GM12878 (cell line): ENCODE measurements around the gene TFAP2E. TPM values are rescaled to one million over a fixed set of nuclear protein-coding genes. Genes with fewer than 3 reads are reported as not detected.

ENCODE experiments used
- ATAC-seq: fragments of 200-7000 bp; cut with Tn5 transposase; 3 replicates; pipeline ENCODE4 v1.9.1; 2020; ENCODE audit warnings: mild to moderate bottlenecking, moderate library complexity
- BruUV-seq: library from RNA; stranded (reverse); fragments of 400-500 nt; replicated peaks from 2 replicates; lab custom pipeline; 2021; lab: Mats Ljungman, UMichigan
- CTCF ChIA-PET: fragments of 300-600 bp; sonication (Branson Sonifier 250); formaldehyde crosslinking; extraction: SDS; loops from one replicate; lab custom pipeline; 2021; ENCODE audit warnings: inconsistent platforms; lab: Yijun Ruan, JAX
- POLR2A ChIA-PET: fragments of 350-600 bp; formaldehyde crosslinking; extraction: SDS; loops from one replicate; lab custom pipeline; 2021; ENCODE audit warnings: inconsistent platforms; lab: Charles Lee
- RAD21 ChIA-PET: fragments of 300-600 bp; sonication (Branson Sonifier 250); formaldehyde crosslinking; loops from one replicate; lab custom pipeline; 2023; ENCODE audit warnings: antibody characterized with exemption; ENCODE audit not compliant: unreplicated experiment; lab: Charles Lee
- SMC1A ChIA-PET: fragments of 300-600 bp; sonication (Branson Sonifier 250); formaldehyde crosslinking; loops from one replicate; lab custom pipeline; 2023; ENCODE audit not compliant: unreplicated experiment, uncharacterized antibody; lab: Charles Lee
- DNase-seq: peaks from one replicate; pipeline ENCODE4 v3.0.0-alpha.2; 2011; ENCODE audit warnings: low read depth, low spot score
- FAIRE-seq: peaks from 3 replicates; lab custom pipeline; 2011; peaks lifted over from hg19 to GRCh38; lab: Jason Lieb, UNC
- H2AFZ ChIP-seq: 2 replicates; pipeline ENCODE4 v1.6.0; 2011; ENCODE audit warnings: low read depth, low read length, control low read depth; ENCODE audit not compliant: control insufficient read depth
- H3K27ac ChIP-seq: 2 replicates; pipeline ENCODE4 v1.5.1; 2011; ENCODE audit warnings: control low read depth; ENCODE audit not compliant: control insufficient read depth, insufficient read depth
- H3K27me3 ChIP-seq, 2 experiments: replicated peaks in 1 of 2; 2 replicates each; pipeline versions ENCODE4 v1.6.0 to v1.6.1; 2011; ENCODE audit warnings: low read length in 1 of 2; ENCODE audit not compliant: control insufficient read depth in 2 of 2, insufficient read depth in 2 of 2
- H3K36me3 ChIP-seq, 2 experiments: 2 replicates each; pipeline ENCODE4 v1.5.1; 2011; ENCODE audit warnings: low read length in 1 of 2; ENCODE audit not compliant: control insufficient read depth in 2 of 2, insufficient read depth in 2 of 2
- H3K4me1 ChIP-seq: 2 replicates; pipeline ENCODE4 v1.6.1; 2011; ENCODE audit warnings: mild to moderate bottlenecking, low read length, moderate library complexity, mixed read lengths; ENCODE audit not compliant: control insufficient read depth, insufficient read depth
- H3K4me2 ChIP-seq: 2 replicates; pipeline ENCODE4 v1.6.0; 2011; ENCODE audit warnings: control low read depth; ENCODE audit not compliant: control insufficient read depth, insufficient read depth
- H3K4me3 ChIP-seq: fragments of 200-600 bp; sonication (generic); 2 replicates; pipeline ENCODE4 v1.5.1; 2016
- H3K79me2 ChIP-seq: 2 replicates; pipeline ENCODE4 v1.6.0; 2011; ENCODE audit warnings: low read length; ENCODE audit not compliant: control insufficient read depth, insufficient read depth
- H3K9ac ChIP-seq: 2 replicates; pipeline ENCODE4 v1.8.0; 2011; ENCODE audit warnings: low read length, control low read depth, mixed read lengths; ENCODE audit not compliant: control insufficient read depth, insufficient read depth
- H3K9me3 ChIP-seq: replicated peaks from 3 replicates; pipeline ENCODE4 v1.5.1; 2011; ENCODE audit warnings: mild to moderate bottlenecking, low read length; ENCODE audit not compliant: control insufficient read depth, insufficient read depth
- H4K20me1 ChIP-seq: 2 replicates; pipeline ENCODE4 v1.6.0; 2011; ENCODE audit not compliant: control insufficient read depth, insufficient read depth
- CEBPB ChIP-seq, 2 experiments: fragments of 150-350 bp in 1 of 2; IDR thresholded peaks; 2 replicates each; pipeline ENCODE4 v1.6.1; 2012 to 2014; ENCODE audit warnings: low read depth in 2 of 2, low read length in 2 of 2, borderline replicate concordance in 1 of 2, inconsistent platforms in 1 of 2
- CHD4 ChIP-seq: fragments of 200-600 bp; sonication (generic); IDR thresholded peaks from 2 replicates; pipeline ENCODE4 v1.6.1; 2016; ENCODE audit warnings: mild to moderate bottlenecking
- IKZF2 ChIP-seq, 2 experiments: fragments of 450-650 bp; IDR thresholded peaks; 2 replicates each; pipeline ENCODE4 v1.6.1; 2017; ENCODE audit warnings: mild to moderate bottlenecking in 2 of 2, moderate library complexity in 2 of 2
- JUND ChIP-seq: IDR thresholded peaks from 2 replicates; pipeline ENCODE4 v1.6.1; 2012; ENCODE audit warnings: low read depth, mild to moderate bottlenecking, low read length, improper control_type of control experiment, moderate library complexity
- MTA2 ChIP-seq: fragments of 450-650 bp; IDR thresholded peaks from 2 replicates; pipeline ENCODE4 v1.6.1; 2016; ENCODE audit warnings: low read depth, mild to moderate bottlenecking, moderate library complexity
- NBN ChIP-seq: fragments of 450-650 bp; IDR thresholded peaks from 2 replicates; pipeline ENCODE4 v1.6.1; 2016
- NFIC ChIP-seq: IDR thresholded peaks from 2 replicates; pipeline ENCODE4 v1.6.1; 2012; ENCODE audit warnings: low read depth, mild to moderate bottlenecking, inconsistent platforms, low read length, moderate library complexity
- NFXL1 ChIP-seq: fragments of 450-650 bp; IDR thresholded peaks from 2 replicates; pipeline ENCODE4 v1.6.1; 2017; ENCODE audit warnings: antibody characterized with exemption, mild to moderate bottlenecking, borderline replicate concordance
- SIN3A ChIP-seq: IDR thresholded peaks from 2 replicates; pipeline ENCODE4 v1.6.1; 2012; ENCODE audit warnings: low read depth, low read length, improper control_type of control experiment
- WRNIP1 ChIP-seq: IDR thresholded peaks from 2 replicates; pipeline ENCODE4 v1.6.1; 2011; ENCODE audit warnings: low read depth, low read length, improper control_type of control experiment, borderline replicate concordance
- WGBS: methylation state at CpG from one replicate; pipeline ENCODE4 v1.1.6; 2016; ENCODE audit warnings: low lambda C conversion rate; ENCODE audit not compliant: insufficient replicate concordance, insufficient coverage; ENCODE audit errors: missing lambda C conversion rate; 5-methylcytosine and 5-hydroxymethylcytosine counted together
- in situ Hi-C: fragments of 300-500 bp; cut with MboI; formaldehyde crosslinking; loops from 9 replicates; pipeline ENCODE4 v1.14.3; 2018; ENCODE audit warnings: mixed read lengths
- intact Hi-C: fragments of 100-400 bp; cut with micrococcal nuclease; formaldehyde crosslinking; loops from one replicate; pipeline ENCODE4 v1.14.2; 2022; ENCODE audit not compliant: unreplicated experiment
- polyA plus RNA-seq, 11 experiments: library from polyadenylated mRNA; depleted of rRNA in 4 of 11; unstranded in 6 of 11; stranded (reverse) in 5 of 11; fragments of >200 nt; fragmentation: Nextera tagmentation in 4 of 11; fragmentation: Illumina TruSeq in 1 of 11; extraction: Ambion mirVana in 4 of 11; extraction: Trizol in 1 of 11; gene quantifications; 1 replicate in 1 of 11; 2 replicates in 10 of 11; pipeline versions ENCODE4 v1.2.1 to v1.2.3, GENCODE V29; 2011 to 2016; ENCODE audit warnings: inconsistent platforms in 2 of 11, missing spikeins in 2 of 11, low read depth in 1 of 11
- total RNA-seq, 4 experiments: library from RNA; depleted of rRNA in 3 of 4; stranded (reverse); fragments of >200 nt in 3 of 4; fragmentation: Illumina TruSeq in 1 of 4; extraction: Trizol in 1 of 4; gene quantifications; 2 replicates each; pipeline versions ENCODE4 v1.2.1 to v1.2.3, GENCODE V29; 2013 to 2021

The TFAP2E gene
- total and polyA plus RNA-seq, 10 of the 15 experiments (the other 5 are each of a cell fraction or from before 2014, with no cell fraction given): 0.10 to 1.1 (median 0.43) TPM

DNA sequence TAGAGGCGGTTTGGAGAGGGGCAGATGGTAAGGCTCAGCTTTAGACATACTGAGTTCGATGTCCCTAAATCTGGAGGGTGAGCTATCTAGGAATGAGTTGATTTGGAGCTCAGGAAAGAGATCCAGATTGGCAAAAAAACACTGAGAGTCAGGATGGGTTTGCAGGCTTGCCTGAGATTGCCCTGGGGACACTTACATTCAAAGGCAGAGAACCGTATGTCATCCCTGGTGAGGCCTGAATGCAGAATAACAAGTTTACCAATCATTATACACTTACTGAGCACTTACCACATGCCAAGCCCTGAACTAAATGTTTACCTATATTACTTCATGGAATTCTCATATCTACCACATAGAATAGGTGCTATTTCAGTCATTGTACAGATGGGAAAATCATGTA, 27.5 kb downstream of the TFAP2E start:
- FAIRE-seq: no peak
- ChIA-PET POLR2A (no interaction called here), RAD21 (interaction anchor here (1.3 kb wide), 1 partner anchor 115 kb away, joined by 3 read pairs; no protein-coding TSS in a partner anchor), CTCF (interaction anchor here (1.1 to 1.2 kb wide), 3 partner anchors 11 to 29 kb away, joined by 3 read pairs; no protein-coding TSS in a partner anchor), SMC1A (interaction anchor here (1.0 to 1.3 kb wide), 3 partner anchors 12 to 116 kb away, joined by 3 read pairs; no protein-coding TSS in a partner anchor)
- no peak overlapping the region for H3K4me3 ChIP-seq
- TF ChIP-seq NFXL1 (no peak), SIN3A (no peak), CEBPB (IDR thresholded peaks at IDR 0.05; ENCODE audit: borderline replicate concordance in 1 of 2, low read depth in 2 of 2, low read length in 2 of 2) (no peak)
- no peaks in the 10 kb centered on the region for H3K9me3 ChIP-seq
- no peak for ATAC-seq
- H3K36me3 ChIP-seq: peaks cover 12 to 35% of the 10 kb centered on the region in 2 experiments
- H2AFZ ChIP-seq: no peak overlapping the region
- no peak overlapping the region for H3K4me2 ChIP-seq
- H3K9ac ChIP-seq: no peak overlapping the region
- H4K20me1 ChIP-seq: no peaks in the 10 kb centered on the region; the same call in 1 of the 2 replicates
- no peaks in the 10 kb centered on the region for H3K79me2 ChIP-seq
- in situ Hi-C loops (no loop called here), intact Hi-C loops (no loop called here)
- DNase-seq: no peak
- 82% methylated on average over 3 of the region's 3 CpGs for whole genome bisulfite sequencing
- BruUV-seq: no TSS peak
- no peak overlapping the region for H3K27ac ChIP-seq
- no peaks in the 10 kb centered on the region for H3K4me1 ChIP-seq
- no peaks in the 10 kb centered on the region for H3K27me3 ChIP-seq

DNA sequence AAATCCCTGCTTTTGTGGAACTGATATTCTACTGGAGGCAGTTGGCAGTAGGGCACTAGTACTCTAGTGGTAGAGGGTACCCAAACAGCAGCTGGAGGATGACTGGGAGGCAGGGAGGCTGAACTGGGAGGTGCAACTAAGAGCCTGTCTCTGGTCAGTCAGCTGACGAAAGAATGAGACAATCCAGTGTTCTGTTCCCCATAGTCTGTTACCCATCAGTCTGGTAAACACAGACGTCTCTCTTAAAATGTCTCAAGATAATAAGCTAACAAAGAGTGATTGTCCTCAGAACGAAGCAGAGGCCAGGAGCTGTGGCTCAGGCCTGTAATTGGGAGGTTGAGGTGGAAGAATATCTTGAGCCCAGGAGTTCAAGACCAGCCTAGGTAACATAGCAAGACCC, 30.4 kb downstream of the TFAP2E start:
- FAIRE-seq: no peak
- CTCF ChIA-PET: interaction anchor here (0.6 to 3.4 kb wide), 5 partner anchors 13 to 152 kb away, joined by 3 to 10 read pairs (median 4); no protein-coding TSS in a partner anchor

More for the DNA sequence above, 30.4 kb downstream of the TFAP2E start:
- no peak for DNase-seq
- in situ Hi-C loops (no loop called here), intact Hi-C loops (no loop called here)
- H3K4me2 ChIP-seq: no peak overlapping the region
- TF ChIP-seq IKZF2 (IDR thresholded peaks at IDR 0.05): no peak
- TF ChIP-seq CHD4: no peak
- TF ChIP-seq JUND: no peak
- no peak for TF ChIP-seq MTA2
- no peak for TF ChIP-seq WRNIP1
- no peak for TF ChIP-seq NBN
- TF ChIP-seq NFIC: no peak
- H3K36me3 ChIP-seq: peaks cover 14 to 42% of the 10 kb centered on the region in 2 experiments
- WGBS: 94% methylated on average over 3 of the region's 3 CpGs
- H3K27ac ChIP-seq: no peak overlapping the region
- POLR2A ChIA-PET: interaction anchor here (0.5 to 1.6 kb wide), 4 partner anchors 13 to 166 kb away, joined by 3 to 5 read pairs (median 4); partner anchors contain the start of gene CLSPN
- SMC1A ChIA-PET: no interaction called here
- H4K20me1 ChIP-seq: no peaks in the 10 kb centered on the region; the same call in 1 of the 2 replicates
- H3K9me3 ChIP-seq: no peaks in the 10 kb centered on the region
- H2AFZ ChIP-seq: no peak overlapping the region
- H3K27me3 ChIP-seq: no peaks in the 10 kb centered on the region
- RAD21 ChIA-PET: no interaction called here
- no peak for ATAC-seq
- BruUV-seq: no TSS peak
- H3K79me2 ChIP-seq: no peaks in the 10 kb centered on the region; the same call in 1 of the 2 replicates
- no peak overlapping the region for H3K9ac ChIP-seq
- H3K4me1 ChIP-seq: no peaks in the 10 kb centered on the region
- no peak overlapping the region for H3K4me3 ChIP-seq
